HCT116 (cell line): ENCODE data around the gene KHK. TPM values are rescaled to one million over a fixed set of nuclear protein-coding genes. Genes with fewer than 3 reads are reported as not detected.

Source experiments
- ATAC-seq: fragments of 200-7000 bp; cut with Tn5 transposase; 2 replicates; pipeline ENCODE4 v1.9.1; 2020; ENCODE audit warnings: mild to moderate bottlenecking, moderate library complexity
- BruUV-seq: library from RNA; stranded (reverse); fragments of 400-500 nt; replicated peaks from 2 replicates; lab custom pipeline; 2021; lab: Mats Ljungman, UMichigan
- CTCF ChIA-PET: fragments of 300-600 bp; sonication (Branson Sonifier 250); formaldehyde crosslinking; loops from one replicate; lab custom pipeline; 2021; ENCODE audit warnings: antibody characterized with exemption; lab: Charles Lee
- POLR2A ChIA-PET: fragments of 300-600, 350-600 bp; sonication (Branson Sonifier 250); formaldehyde crosslinking; loops from one replicate; lab custom pipeline; 2021; ENCODE audit warnings: antibody characterized with exemption; lab: Charles Lee
- RAD21 ChIA-PET, 2 experiments: fragments of 300-600 bp; sonication (Branson Sonifier 250); formaldehyde crosslinking; loops; one replicate each; lab custom pipeline; 2023; ENCODE audit warnings: low total read pairs in 2 of 2; ENCODE audit not compliant: uncharacterized antibody in 2 of 2, unreplicated experiment in 2 of 2, low non-redundant PET in 1 of 2; lab: Charles Lee
- DNase-seq: peaks from one replicate; pipeline ENCODE4 v3.0.0-alpha.2; 2010; ENCODE audit warnings: low read depth, low spot score
- H2AFZ ChIP-seq: fragments of 200-600 bp; shearing (Covaris generic), sonication (generic); 2 replicates; pipeline ENCODE4 v1.6.1; 2017; ENCODE audit warnings: low read depth, mixed run types, mixed read lengths, antibody characterized with exemption, low read length; ENCODE audit not compliant: poor library complexity, severe bottlenecking
- H3K27ac ChIP-seq: 2 replicates; pipeline ENCODE4 v1.5.1; 2012; ENCODE audit warnings: low read depth, low read length
- H3K27me3 ChIP-seq: fragments of 200-600 bp; sonication (generic); 2 replicates; pipeline ENCODE4 v1.6.1; 2016; ENCODE audit warnings: mixed run types, low read length, mixed read lengths; ENCODE audit not compliant: insufficient read depth
- H3K36me3 ChIP-seq, 2 experiments: fragments of 200-500 bp in 1 of 2; fragments of 200-600 bp in 1 of 2; sonication (Bioruptor generic) in 1 of 2; sonication (generic) in 1 of 2; 2 replicates each; pipeline versions ENCODE4 v1.5.1 to v1.6.1; 2014 to 2016; ENCODE audit warnings: low read length in 2 of 2, inconsistent platforms in 1 of 2, mixed read lengths in 1 of 2, mixed run types in 1 of 2; ENCODE audit not compliant: insufficient read depth in 2 of 2, control insufficient read depth in 1 of 2
- H3K4me1 ChIP-seq, 2 experiments: fragments of 200-600 bp in 1 of 2; sonication (generic) in 1 of 2; 2 replicates each; pipeline versions ENCODE4 v1.5.1 to v1.6.1; 2012 to 2017; ENCODE audit warnings: low read length in 2 of 2, inconsistent platforms in 1 of 2, mild to moderate bottlenecking in 1 of 2, mixed read lengths in 1 of 2, mixed run types in 1 of 2, moderate library complexity in 1 of 2; ENCODE audit not compliant: insufficient read depth in 2 of 2, control insufficient read depth in 1 of 2
- H3K4me2 ChIP-seq: fragments of 200-600 bp; sonication (generic); 2 replicates; pipeline ENCODE4 v1.6.1; 2017; ENCODE audit warnings: mixed run types, low read length, mixed read lengths
- H3K4me3 ChIP-seq, 2 experiments: fragments of 200-600 bp in 1 of 2; sonication (generic) in 1 of 2; replicated peaks in 1 of 2; 2 replicates each; pipeline ENCODE4 v1.5.1; 2011 to 2016; ENCODE audit warnings: low read length in 2 of 2, control low read depth in 1 of 2, low read depth in 1 of 2, mild to moderate bottlenecking in 1 of 2, mixed read lengths in 1 of 2, mixed run types in 1 of 2
- H3K79me2 ChIP-seq: fragments of 200-600 bp; sonication (generic); 2 replicates; pipeline ENCODE4 v1.6.1; 2017; ENCODE audit warnings: mild to moderate bottlenecking, mixed run types, low read length, moderate library complexity, mixed read lengths; ENCODE audit not compliant: insufficient read depth
- H3K9ac ChIP-seq: fragments of 200-600 bp; sonication (generic); 2 replicates; pipeline ENCODE4 v1.6.1; 2016; ENCODE audit warnings: low read length, mixed read lengths
- H3K9me2 ChIP-seq: fragments of 200-600 bp; sonication (generic), shearing (Covaris generic); 2 replicates; pipeline ENCODE4 v1.6.1; 2017; ENCODE audit warnings: mixed run types, mild to moderate bottlenecking, moderate library complexity; ENCODE audit not compliant: insufficient read depth
- H3K9me3 ChIP-seq, 2 experiments: fragments of 200-500 bp in 1 of 2; fragments of 200-600 bp in 1 of 2; sonication (Bioruptor generic) in 1 of 2; sonication (generic) in 1 of 2; 2 replicates each; pipeline ENCODE4 v1.6.1; 2014 to 2017; ENCODE audit warnings: low read length in 2 of 2, mixed read lengths in 2 of 2, inconsistent platforms in 1 of 2, low read depth in 1 of 2, mild to moderate bottlenecking in 1 of 2, mixed run types in 1 of 2, moderate library complexity in 1 of 2; ENCODE audit not compliant: control insufficient read depth in 1 of 2, insufficient read depth in 1 of 2
- H4K20me1 ChIP-seq: fragments of 200-600 bp; sonication (generic), shearing (Covaris generic); 2 replicates; pipeline ENCODE4 v1.6.1; 2017; ENCODE audit warnings: mixed run types, mild to moderate bottlenecking, moderate library complexity; ENCODE audit not compliant: insufficient read depth
- CBX3 ChIP-seq: IDR thresholded peaks from 2 replicates; pipeline ENCODE4 v1.6.1; 2012; ENCODE audit warnings: low read depth
- EZH2phosphoT487 ChIP-seq: fragments of 200-600 bp; IDR thresholded peaks from 2 replicates; pipeline ENCODE4 v1.6.1; 2018; ENCODE audit warnings: antibody characterized with exemption, borderline replicate concordance
- FOSL1 ChIP-seq: IDR thresholded peaks from 2 replicates; pipeline ENCODE4 v1.6.1; 2012; ENCODE audit warnings: low read depth
- POLR2AphosphoS5 ChIP-seq: IDR thresholded peaks from 2 replicates; pipeline ENCODE4 v1.6.1; 2011; ENCODE audit warnings: mild to moderate bottlenecking, low read depth, low read length, moderate library complexity
- RAD21 ChIP-seq: IDR thresholded peaks from 2 replicates; pipeline ENCODE4 v1.6.1; 2012; ENCODE audit warnings: low read depth, mild to moderate bottlenecking
- SP1 ChIP-seq: IDR thresholded peaks from 2 replicates; pipeline ENCODE4 v1.6.1; 2012; ENCODE audit warnings: low read depth
- SRF ChIP-seq: IDR thresholded peaks from 2 replicates; pipeline ENCODE4 v1.6.1; 2012; ENCODE audit warnings: low read depth
- intact Hi-C: fragments of 100-400 bp; cut with micrococcal nuclease; formaldehyde crosslinking; loops from 2 replicates; pipeline ENCODE4 v1.10.0; 2022
- total RNA-seq: library from RNA; stranded (reverse); gene quantifications from one replicate; pipeline ENCODE4 v1.2.1, GENCODE V29; 2021; ENCODE audit not compliant: unreplicated experiment
- TF ChIP-seq, protein P1 (sequence below), 3 experiments: fragments of 200-600 bp in 1 of 3; sonication (generic) in 1 of 3; IDR thresholded peaks in 2 of 3; conservative IDR thresholded peaks in 1 of 3; 2 replicates each; pipeline ENCODE4 v1.5.1; 2012 to 2017; ENCODE audit warnings: low read depth in 2 of 3, low read length in 2 of 3, antibody characterized with exemption in 1 of 3, borderline replicate concordance in 1 of 3, control low read depth in 1 of 3, mild to moderate bottlenecking in 1 of 3, mixed read lengths in 1 of 3, mixed run types in 1 of 3, moderate library complexity in 1 of 3; ENCODE audit not compliant: insufficient read depth in 1 of 3
- TF ChIP-seq, protein P2 (sequence below): IDR thresholded peaks from 2 replicates; pipeline ENCODE4 v1.6.1; 2012; ENCODE audit warnings: low read depth
- TF ChIP-seq, protein P3 (sequence below): IDR thresholded peaks from 2 replicates; pipeline ENCODE4 v1.6.1; 2012
- TF ChIP-seq, protein P4 (sequence below): IDR thresholded peaks from 2 replicates; pipeline ENCODE4 v1.6.1; 2012

The KHK gene
- total RNA-seq, 1 experiment from 2014 or later = 6.7 TPM

DNA sequence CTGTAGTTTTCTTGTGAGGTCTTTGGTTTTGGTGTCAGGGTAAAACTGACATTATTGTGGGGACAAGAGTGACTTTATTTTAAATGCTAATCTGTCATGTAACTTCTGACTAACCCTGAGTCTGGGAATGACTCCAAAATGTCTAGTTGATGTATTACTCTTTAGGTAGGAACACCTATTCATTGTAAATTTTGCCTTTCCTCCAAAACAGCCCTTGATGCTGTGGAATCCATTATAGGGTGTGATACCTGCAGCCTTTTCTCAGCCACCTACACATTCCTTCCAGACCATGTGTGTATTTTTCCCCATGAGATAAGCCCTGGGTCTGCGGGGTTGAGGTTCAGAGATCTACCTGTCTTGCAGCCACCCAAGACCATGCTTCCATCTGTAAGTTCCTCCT is 56.7 kb downstream of the KHK start:
- no TSS peak for BruUV-seq
- Histone ChIP-seq H4K20me1 (no peaks in the 10 kb centered on the region), H3K4me3 (no peak overlapping the region), H2AFZ (no peak overlapping the region), H3K27ac (no peak overlapping the region), H3K36me3 (no peaks in the 10 kb centered on the region), H3K4me2 (no peak overlapping the region), H3K9me2 (no peaks in the 10 kb centered on the region), H3K4me1 (no peaks in the 10 kb centered on the region), H3K9me3 (peaks cover 0 to 4% of the 10 kb centered on the region in 2 experiments; a peak in 1 of 4 replicates), H3K79me2 (no peaks in the 10 kb centered on the region), H3K27me3 (no peaks in the 10 kb centered on the region), H3K9ac (no peak overlapping the region)
- TF ChIP-seq RAD21 (no peak), SP1 (no peak), POLR2AphosphoS5 (no peak), CBX3 (no peak)
- TF ChIP-seq, protein P1, sequence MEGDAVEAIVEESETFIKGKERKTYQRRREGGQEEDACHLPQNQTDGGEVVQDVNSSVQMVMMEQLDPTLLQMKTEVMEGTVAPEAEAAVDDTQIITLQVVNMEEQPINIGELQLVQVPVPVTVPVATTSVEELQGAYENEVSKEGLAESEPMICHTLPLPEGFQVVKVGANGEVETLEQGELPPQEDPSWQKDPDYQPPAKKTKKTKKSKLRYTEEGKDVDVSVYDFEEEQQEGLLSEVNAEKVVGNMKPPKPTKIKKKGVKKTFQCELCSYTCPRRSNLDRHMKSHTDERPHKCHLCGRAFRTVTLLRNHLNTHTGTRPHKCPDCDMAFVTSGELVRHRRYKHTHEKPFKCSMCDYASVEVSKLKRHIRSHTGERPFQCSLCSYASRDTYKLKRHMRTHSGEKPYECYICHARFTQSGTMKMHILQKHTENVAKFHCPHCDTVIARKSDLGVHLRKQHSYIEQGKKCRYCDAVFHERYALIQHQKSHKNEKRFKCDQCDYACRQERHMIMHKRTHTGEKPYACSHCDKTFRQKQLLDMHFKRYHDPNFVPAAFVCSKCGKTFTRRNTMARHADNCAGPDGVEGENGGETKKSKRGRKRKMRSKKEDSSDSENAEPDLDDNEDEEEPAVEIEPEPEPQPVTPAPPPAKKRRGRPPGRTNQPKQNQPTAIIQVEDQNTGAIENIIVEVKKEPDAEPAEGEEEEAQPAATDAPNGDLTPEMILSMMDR (IDR thresholded peaks at IDR 0.05 in 2 of 3, conservative IDR thresholded peaks at IDR 0.05 in 1 of 3; ENCODE audit: borderline replicate concordance in 1 of 3, insufficient read depth in 1 of 3, low read depth in 2 of 3, low read length in 2 of 3) = no peak
- ATAC-seq (no peak), DNase-seq (no peak)
- ChIA-PET CTCF (no interaction called here), POLR2A (no interaction called here), RAD21 (no interaction called here)
- intact Hi-C loops = no loop called here

DNA sequence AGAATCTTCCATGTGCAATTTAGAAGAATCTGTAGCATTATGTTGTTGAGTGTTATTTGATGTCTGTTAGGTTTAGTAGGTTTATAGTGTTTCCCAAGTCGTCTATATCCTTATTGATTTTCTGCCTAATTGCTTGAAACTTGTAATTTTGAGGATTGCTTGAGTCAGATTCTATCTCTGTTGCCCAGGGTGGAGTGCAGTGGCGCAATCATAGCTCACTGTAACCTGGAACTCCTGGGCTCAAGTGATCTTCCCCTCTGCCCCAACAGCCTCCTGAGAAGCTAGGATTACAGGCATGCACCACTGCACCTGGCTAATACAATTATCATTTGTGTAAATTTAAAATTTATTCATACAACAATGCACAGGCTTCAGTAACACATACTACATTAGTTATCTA is 59.1 kb downstream of the KHK start:
- Histone ChIP-seq H3K4me1 (no peaks in the 10 kb centered on the region), H3K4me3 (no peak overlapping the region), H3K27ac (no peak overlapping the region), H3K79me2 (no peaks in the 10 kb centered on the region), H3K27me3 (no peaks in the 10 kb centered on the region), H3K9ac (no peak overlapping the region), H3K9me2 (no peaks in the 10 kb centered on the region), H2AFZ (no peak overlapping the region), H3K4me2 (no peak overlapping the region), H4K20me1 (no peaks in the 10 kb centered on the region)
- RAD21 ChIA-PET = no interaction called here
- no peak for ATAC-seq
- DNase-seq = no peak
- POLR2A ChIA-PET = no interaction called here
- intact Hi-C loops = no loop called here
- CTCF ChIA-PET = no interaction called here
- no TSS peak for BruUV-seq
- TF ChIP-seq SP1 (no peak), EZH2phosphoT487 (no peak), SRF (no peak), FOSL1 (no peak)
- TF ChIP-seq, protein P2, sequence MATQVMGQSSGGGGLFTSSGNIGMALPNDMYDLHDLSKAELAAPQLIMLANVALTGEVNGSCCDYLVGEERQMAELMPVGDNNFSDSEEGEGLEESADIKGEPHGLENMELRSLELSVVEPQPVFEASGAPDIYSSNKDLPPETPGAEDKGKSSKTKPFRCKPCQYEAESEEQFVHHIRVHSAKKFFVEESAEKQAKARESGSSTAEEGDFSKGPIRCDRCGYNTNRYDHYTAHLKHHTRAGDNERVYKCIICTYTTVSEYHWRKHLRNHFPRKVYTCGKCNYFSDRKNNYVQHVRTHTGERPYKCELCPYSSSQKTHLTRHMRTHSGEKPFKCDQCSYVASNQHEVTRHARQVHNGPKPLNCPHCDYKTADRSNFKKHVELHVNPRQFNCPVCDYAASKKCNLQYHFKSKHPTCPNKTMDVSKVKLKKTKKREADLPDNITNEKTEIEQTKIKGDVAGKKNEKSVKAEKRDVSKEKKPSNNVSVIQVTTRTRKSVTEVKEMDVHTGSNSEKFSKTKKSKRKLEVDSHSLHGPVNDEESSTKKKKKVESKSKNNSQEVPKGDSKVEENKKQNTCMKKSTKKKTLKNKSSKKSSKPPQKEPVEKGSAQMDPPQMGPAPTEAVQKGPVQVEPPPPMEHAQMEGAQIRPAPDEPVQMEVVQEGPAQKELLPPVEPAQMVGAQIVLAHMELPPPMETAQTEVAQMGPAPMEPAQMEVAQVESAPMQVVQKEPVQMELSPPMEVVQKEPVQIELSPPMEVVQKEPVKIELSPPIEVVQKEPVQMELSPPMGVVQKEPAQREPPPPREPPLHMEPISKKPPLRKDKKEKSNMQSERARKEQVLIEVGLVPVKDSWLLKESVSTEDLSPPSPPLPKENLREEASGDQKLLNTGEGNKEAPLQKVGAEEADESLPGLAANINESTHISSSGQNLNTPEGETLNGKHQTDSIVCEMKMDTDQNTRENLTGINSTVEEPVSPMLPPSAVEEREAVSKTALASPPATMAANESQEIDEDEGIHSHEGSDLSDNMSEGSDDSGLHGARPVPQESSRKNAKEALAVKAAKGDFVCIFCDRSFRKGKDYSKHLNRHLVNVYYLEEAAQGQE = no peak
- TF ChIP-seq, protein P3, sequence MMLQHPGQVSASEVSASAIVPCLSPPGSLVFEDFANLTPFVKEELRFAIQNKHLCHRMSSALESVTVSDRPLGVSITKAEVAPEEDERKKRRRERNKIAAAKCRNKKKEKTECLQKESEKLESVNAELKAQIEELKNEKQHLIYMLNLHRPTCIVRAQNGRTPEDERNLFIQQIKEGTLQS = no peak
- TF ChIP-seq, protein P4, sequence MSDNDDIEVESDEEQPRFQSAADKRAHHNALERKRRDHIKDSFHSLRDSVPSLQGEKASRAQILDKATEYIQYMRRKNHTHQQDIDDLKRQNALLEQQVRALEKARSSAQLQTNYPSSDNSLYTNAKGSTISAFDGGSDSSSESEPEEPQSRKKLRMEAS = no peak
- TF ChIP-seq, all 23 proteins: peak for 0
- H3K36me3 ChIP-seq = no peaks in the 10 kb centered on the region
- H3K9me3 ChIP-seq = peaks cover 0 to 4% of the 10 kb centered on the region in 2 experiments; a peak in 1 of 4 replicates
